Transverse colon (tissue), 3 donors: ENCODE results near the gene CDC42EP1.

ENCODE experiments used
- EP300 ChIP-seq: sonication (generic); formaldehyde crosslinking; IDR thresholded peaks from one replicate; pipeline ENCODE4 v1.6.1; 2017; ENCODE audit warnings: antibody characterized with exemption, low read depth
- POLR2A ChIP-seq: fragments of 450-650 bp; IDR thresholded peaks from one replicate; pipeline ENCODE4 v1.6.1; 2016; ENCODE audit warnings: antibody characterized with exemption, mild to moderate bottlenecking, moderate library complexity
- TF ChIP-seq, protein P1 (sequence below), 5 experiments: fragments of 200-600 bp in 3 of 5; fragments of 450-650 bp in 2 of 5; sonication (generic) in 3 of 5; IDR thresholded peaks; 1 replicate in 2 of 5; 2 replicates in 3 of 5; pipeline ENCODE4 v1.5.1; 2016 to 2017; ENCODE audit warnings: antibody characterized with exemption in 5 of 5, inconsistent platforms in 3 of 5, mild to moderate bottlenecking in 2 of 5, moderate library complexity in 1 of 5

DNA sequence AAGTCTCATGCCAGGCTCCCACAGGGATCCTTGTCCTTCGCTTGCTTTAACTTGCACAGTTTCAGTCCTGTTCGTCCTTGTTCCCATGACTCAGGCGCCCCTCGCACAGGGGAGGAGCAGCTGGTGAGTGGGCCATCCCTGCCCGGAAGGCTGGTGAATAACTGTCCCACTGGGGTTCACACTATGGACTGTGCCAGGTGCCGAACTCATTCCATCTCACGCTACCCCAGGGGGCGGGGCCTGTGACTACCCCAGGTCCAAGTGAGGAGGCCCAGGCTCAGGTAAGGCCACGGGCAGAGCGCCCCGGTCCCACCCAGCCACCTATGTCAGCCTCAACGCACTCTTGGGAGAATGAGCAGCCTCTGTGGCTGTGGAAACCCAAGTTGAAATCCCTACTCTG is 33.9 kb upstream of the CDC42EP1 start:
- TF ChIP-seq POLR2A = no peak
- TF ChIP-seq, protein P1, sequence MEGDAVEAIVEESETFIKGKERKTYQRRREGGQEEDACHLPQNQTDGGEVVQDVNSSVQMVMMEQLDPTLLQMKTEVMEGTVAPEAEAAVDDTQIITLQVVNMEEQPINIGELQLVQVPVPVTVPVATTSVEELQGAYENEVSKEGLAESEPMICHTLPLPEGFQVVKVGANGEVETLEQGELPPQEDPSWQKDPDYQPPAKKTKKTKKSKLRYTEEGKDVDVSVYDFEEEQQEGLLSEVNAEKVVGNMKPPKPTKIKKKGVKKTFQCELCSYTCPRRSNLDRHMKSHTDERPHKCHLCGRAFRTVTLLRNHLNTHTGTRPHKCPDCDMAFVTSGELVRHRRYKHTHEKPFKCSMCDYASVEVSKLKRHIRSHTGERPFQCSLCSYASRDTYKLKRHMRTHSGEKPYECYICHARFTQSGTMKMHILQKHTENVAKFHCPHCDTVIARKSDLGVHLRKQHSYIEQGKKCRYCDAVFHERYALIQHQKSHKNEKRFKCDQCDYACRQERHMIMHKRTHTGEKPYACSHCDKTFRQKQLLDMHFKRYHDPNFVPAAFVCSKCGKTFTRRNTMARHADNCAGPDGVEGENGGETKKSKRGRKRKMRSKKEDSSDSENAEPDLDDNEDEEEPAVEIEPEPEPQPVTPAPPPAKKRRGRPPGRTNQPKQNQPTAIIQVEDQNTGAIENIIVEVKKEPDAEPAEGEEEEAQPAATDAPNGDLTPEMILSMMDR (IDR thresholded peaks at IDR 0.05) = no peak
- no peak for TF ChIP-seq EP300
